Caco-2 (cell line): ENCODE data around the gene KIF1B. TPM values are rescaled to one million over a fixed set of nuclear protein-coding genes. Genes with fewer than 3 reads are reported as not detected.

Experiments
- BruUV-seq: library from RNA; stranded (reverse); fragments of 400-500 nt; replicated peaks from 2 replicates; lab custom pipeline; 2021; lab: Mats Ljungman, UMichigan
- CTCF ChIA-PET: fragments of 300-600 bp; sonication (Branson Sonifier 250); formaldehyde crosslinking; loops from one replicate; lab custom pipeline; 2022; ENCODE audit warnings: antibody characterized with exemption; lab: Charles Lee
- POLR2A ChIA-PET: fragments of 300-600 bp; sonication (Branson Sonifier 250); formaldehyde crosslinking; loops from one replicate; lab custom pipeline; 2022; ENCODE audit warnings: antibody characterized with exemption; lab: Charles Lee
- DNase-seq, 2 experiments: peaks; one replicate each; pipeline versions ENCODE4 v3.0.0 to v3.0.0-alpha.2; 2020 to 2022
- H3K27me3 ChIP-seq: replicated peaks from 2 replicates; pipeline ENCODE4 v1.6.0; 2011; ENCODE audit warnings: low read length; ENCODE audit not compliant: control insufficient read depth, insufficient read depth
- H3K36me3 ChIP-seq: 2 replicates; pipeline ENCODE4 v1.5.1; 2011; ENCODE audit warnings: low read length; ENCODE audit not compliant: control insufficient read depth, insufficient read depth
- H3K4me1 ChIP-seq: fragments of 250-450 bp; sonication (Bioruptor Pico); 2 replicates; pipeline ENCODE4 v1.5.1; 2020; ENCODE audit warnings: mild to moderate bottlenecking
- H3K4me3 ChIP-seq: 2 replicates; pipeline ENCODE4 v1.5.1; 2011; ENCODE audit warnings: low read depth, mild to moderate bottlenecking, control low read depth, low read length
- H3K9me3 ChIP-seq: fragments of 250-450 bp; sonication (Bioruptor Pico); 2 replicates; pipeline ENCODE4 v1.5.1; 2020; ENCODE audit warnings: mild to moderate bottlenecking, moderate library complexity
- H3K27ac Mint-ChIP-seq: one replicate; pipeline ENCODE4 v1.8.0; 2022; ENCODE audit warnings: mixed read lengths; ENCODE audit not compliant: unreplicated experiment
- H3K27me3 Mint-ChIP-seq: one replicate; pipeline ENCODE4 v1.8.0; 2022; ENCODE audit warnings: mixed read lengths; ENCODE audit not compliant: insufficient read depth, unreplicated experiment
- H3K36me3 Mint-ChIP-seq: one replicate; pipeline ENCODE4 v1.8.0; 2022; ENCODE audit warnings: mild to moderate bottlenecking, mixed read lengths; ENCODE audit not compliant: insufficient read depth, unreplicated experiment
- H3K4me1 Mint-ChIP-seq: one replicate; pipeline ENCODE4 v1.8.0; 2022; ENCODE audit warnings: low read depth, mixed read lengths; ENCODE audit not compliant: unreplicated experiment
- H3K4me3 Mint-ChIP-seq: one replicate; pipeline ENCODE4 v1.8.0; 2022; ENCODE audit warnings: mild to moderate bottlenecking, moderate library complexity, mixed read lengths; ENCODE audit not compliant: unreplicated experiment
- H3K9me3 Mint-ChIP-seq: one replicate; pipeline ENCODE4 v1.8.0; 2022; ENCODE audit warnings: mixed read lengths; ENCODE audit not compliant: unreplicated experiment
- intact Hi-C: fragments of 100-400 bp; cut with micrococcal nuclease; formaldehyde crosslinking; loops from one replicate; pipeline ENCODE4 v1.10.0; 2022; ENCODE audit not compliant: unreplicated experiment
- total RNA-seq: library from RNA; stranded (reverse); gene quantifications from 2 replicates; pipeline ENCODE4 v1.2.3, GENCODE V29; 2022
- TF ChIP-seq, protein P1 (sequence below), 2 experiments: fragments of 200-600 bp in 1 of 2; IDR thresholded peaks; 1 replicate in 1 of 2; 2 replicates in 1 of 2; pipeline versions ENCODE4 v1.5.1 to v1.8.0; 2011 to 2022; ENCODE audit warnings: antibody characterized with exemption in 1 of 2, control low read depth in 1 of 2, inconsistent platforms in 1 of 2, low read depth in 1 of 2, low read length in 1 of 2, mild to moderate bottlenecking in 1 of 2, moderate library complexity in 1 of 2; ENCODE audit not compliant: insufficient read depth in 1 of 2, severe bottlenecking in 1 of 2, unreplicated experiment in 1 of 2

KIF1B gene
- total RNA-seq, 1 experiment from 2014 or later = 41.1 TPM

DNA sequence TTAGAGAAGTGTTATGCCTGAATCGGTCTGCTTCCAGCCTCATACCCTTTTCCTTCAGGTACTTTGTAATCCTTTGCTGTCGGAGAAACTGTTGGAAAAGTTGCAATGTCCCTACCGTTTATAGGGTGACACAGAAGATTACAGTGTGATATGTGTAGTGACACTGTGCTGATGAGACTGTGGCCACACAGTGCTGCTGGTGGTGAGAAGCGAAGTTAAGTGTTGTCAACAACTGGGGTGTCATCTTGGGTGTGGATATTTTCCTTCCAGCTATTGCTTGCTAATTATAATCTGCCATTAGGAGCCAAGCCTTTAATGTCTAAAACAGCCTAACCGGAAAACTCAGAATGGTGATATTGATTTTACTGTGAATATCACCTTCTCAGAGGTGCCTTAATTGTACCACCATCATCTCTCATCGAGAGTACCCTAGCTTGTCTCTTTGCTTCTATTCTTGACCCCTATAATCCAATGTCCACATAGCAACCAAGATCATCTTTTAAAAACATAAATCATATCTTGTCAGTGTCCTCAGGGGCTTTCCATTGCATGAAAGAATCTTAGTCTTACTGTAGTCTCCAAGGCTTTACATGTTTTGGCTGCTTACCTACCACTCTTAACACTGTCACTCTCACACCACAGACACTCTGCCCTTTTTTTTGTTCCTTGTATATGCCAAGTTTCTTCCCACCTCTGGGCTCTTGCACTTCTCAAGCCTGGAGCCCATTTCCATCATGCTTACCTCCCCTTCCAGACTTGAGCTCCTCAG is 99.1 kb downstream of the KIF1B start:
- no peaks in the 10 kb centered on the region for H3K9me3 ChIP-seq
- BruUV-seq = no TSS peak
- CTCF ChIA-PET = no interaction called here
- POLR2A ChIA-PET = no interaction called here
- Mint-ChIP-seq H3K27ac (no peak overlapping the region), H3K4me1 (no peaks in the 10 kb centered on the region), H3K27me3 (no peaks in the 10 kb centered on the region), H3K4me3 (no peak overlapping the region), H3K36me3 (peaks cover 26% of the 10 kb centered on the region), H3K9me3 (peaks cover 10% of the 10 kb centered on the region)
- TF ChIP-seq, protein P1, sequence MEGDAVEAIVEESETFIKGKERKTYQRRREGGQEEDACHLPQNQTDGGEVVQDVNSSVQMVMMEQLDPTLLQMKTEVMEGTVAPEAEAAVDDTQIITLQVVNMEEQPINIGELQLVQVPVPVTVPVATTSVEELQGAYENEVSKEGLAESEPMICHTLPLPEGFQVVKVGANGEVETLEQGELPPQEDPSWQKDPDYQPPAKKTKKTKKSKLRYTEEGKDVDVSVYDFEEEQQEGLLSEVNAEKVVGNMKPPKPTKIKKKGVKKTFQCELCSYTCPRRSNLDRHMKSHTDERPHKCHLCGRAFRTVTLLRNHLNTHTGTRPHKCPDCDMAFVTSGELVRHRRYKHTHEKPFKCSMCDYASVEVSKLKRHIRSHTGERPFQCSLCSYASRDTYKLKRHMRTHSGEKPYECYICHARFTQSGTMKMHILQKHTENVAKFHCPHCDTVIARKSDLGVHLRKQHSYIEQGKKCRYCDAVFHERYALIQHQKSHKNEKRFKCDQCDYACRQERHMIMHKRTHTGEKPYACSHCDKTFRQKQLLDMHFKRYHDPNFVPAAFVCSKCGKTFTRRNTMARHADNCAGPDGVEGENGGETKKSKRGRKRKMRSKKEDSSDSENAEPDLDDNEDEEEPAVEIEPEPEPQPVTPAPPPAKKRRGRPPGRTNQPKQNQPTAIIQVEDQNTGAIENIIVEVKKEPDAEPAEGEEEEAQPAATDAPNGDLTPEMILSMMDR (IDR thresholded peaks at IDR 0.05; ENCODE audit: insufficient read depth in 1 of 2, low read depth in 1 of 2, low read length in 1 of 2, severe bottlenecking in 1 of 2, unreplicated experiment in 1 of 2) = no peak
- no peaks in the 10 kb centered on the region for H3K4me1 ChIP-seq
- no peak overlapping the region for H3K4me3 ChIP-seq
- intact Hi-C loops = no loop called here
- no peak for DNase-seq
- H3K27me3 ChIP-seq = no peaks in the 10 kb centered on the region
- no peaks in the 10 kb centered on the region for H3K36me3 ChIP-seq

DNA sequence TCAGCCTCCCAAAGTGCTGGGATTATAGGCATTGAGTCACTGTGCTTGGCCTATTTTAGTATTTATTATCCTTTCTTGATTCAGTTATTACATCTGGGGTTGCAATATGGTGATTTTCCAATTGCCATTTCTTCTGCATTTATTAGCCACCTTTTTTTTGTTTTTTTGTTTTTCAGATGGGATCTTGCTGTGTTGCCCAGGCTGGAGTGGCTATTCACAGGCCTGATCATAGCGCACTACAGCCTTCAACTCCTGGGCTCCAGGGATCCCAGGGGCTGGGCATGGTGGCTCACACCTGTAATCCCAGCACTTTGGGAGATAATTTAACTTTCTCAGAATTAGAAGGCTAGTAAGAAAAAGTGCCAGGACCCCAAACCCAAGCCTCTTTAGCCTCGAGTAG is 106.4 kb downstream of the KIF1B start:
- POLR2A ChIA-PET = no interaction called here
- TF ChIP-seq, protein P1 (IDR thresholded peaks at IDR 0.05; ENCODE audit: insufficient read depth in 1 of 2, low read depth in 1 of 2, low read length in 1 of 2, severe bottlenecking in 1 of 2, unreplicated experiment in 1 of 2) = no peak
- H3K4me3 ChIP-seq = no peak overlapping the region
- intact Hi-C loops = no loop called here
- no peaks in the 10 kb centered on the region for H3K36me3 ChIP-seq
- H3K4me1 Mint-ChIP-seq = no peaks in the 10 kb centered on the region
- no peaks in the 10 kb centered on the region for H3K4me1 ChIP-seq
- CTCF ChIA-PET = interaction anchor here (0.6 kb wide), 1 partner anchor 78 kb away, joined by 3 read pairs; no protein-coding TSS in a partner anchor
- peaks cover 7% of the 10 kb centered on the region for H3K36me3 Mint-ChIP-seq
- no peaks in the 10 kb centered on the region for H3K27me3 ChIP-seq
- H3K4me3 Mint-ChIP-seq = no peak overlapping the region
- H3K27ac Mint-ChIP-seq = no peak overlapping the region
- H3K9me3 Mint-ChIP-seq = peaks cover 8% of the 10 kb centered on the region
- no peaks in the 10 kb centered on the region for H3K9me3 ChIP-seq
- BruUV-seq = no TSS peak
- DNase-seq = no peak
- no peaks in the 10 kb centered on the region for H3K27me3 Mint-ChIP-seq

DNA sequence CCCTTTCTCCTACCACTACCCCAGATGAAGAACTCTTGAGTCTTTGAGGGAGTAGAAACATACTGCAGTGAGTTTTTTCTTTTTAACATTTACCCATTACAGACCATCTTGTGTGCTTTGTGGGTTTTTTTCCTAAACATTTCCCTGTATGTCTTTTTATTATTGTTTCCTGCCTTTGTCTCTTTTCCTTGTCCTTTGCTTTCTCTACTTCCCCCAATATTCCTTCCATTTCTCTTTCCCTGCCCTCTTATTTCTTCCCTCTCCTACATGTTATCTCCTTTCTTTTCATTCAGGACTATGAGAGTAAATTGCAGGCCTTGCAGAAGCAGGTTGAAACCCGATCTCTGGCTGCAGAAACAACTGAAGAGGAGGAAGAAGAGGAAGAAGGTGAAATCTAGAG is 109.4 kb downstream of the KIF1B start:
- H3K27ac Mint-ChIP-seq = no peak overlapping the region

More for the DNA sequence above, 109.4 kb downstream of the KIF1B start:
- Mint-ChIP-seq H3K27me3 (no peaks in the 10 kb centered on the region), H3K4me1 (no peaks in the 10 kb centered on the region), H3K4me3 (no peak overlapping the region), H3K36me3 (peaks cover 5% of the 10 kb centered on the region), H3K9me3 (no peaks in the 10 kb centered on the region)
- DNase-seq = no peak
- Histone ChIP-seq H3K9me3 (no peaks in the 10 kb centered on the region), H3K4me3 (no peak overlapping the region), H3K27me3 (no peaks in the 10 kb centered on the region), H3K4me1 (no peaks in the 10 kb centered on the region), H3K36me3 (0 out of 2 replicates have a peak, but pooled peaks cover 2% of the 10 kb centered on the region)
- POLR2A ChIA-PET = no interaction called here
- CTCF ChIA-PET = no interaction called here
- TF ChIP-seq, protein P1 (IDR thresholded peaks at IDR 0.05; ENCODE audit: insufficient read depth in 1 of 2, low read depth in 1 of 2, low read length in 1 of 2, severe bottlenecking in 1 of 2, unreplicated experiment in 1 of 2) = no peak
- BruUV-seq = no TSS peak
- intact Hi-C loops = no loop called here
